GM18499 (cell line): ENCODE measurements around the gene PBX1.

ENCODE experiments used
- ATAC-seq: cut with Tn5 transposase; IDR thresholded peaks from one replicate; pipeline ENCODE4 v1.9.1; 2021; ENCODE audit warnings: moderate number of reproducible peaks; ENCODE audit not compliant: insufficient read depth, unreplicated experiment

PBX1 gene

DNA sequence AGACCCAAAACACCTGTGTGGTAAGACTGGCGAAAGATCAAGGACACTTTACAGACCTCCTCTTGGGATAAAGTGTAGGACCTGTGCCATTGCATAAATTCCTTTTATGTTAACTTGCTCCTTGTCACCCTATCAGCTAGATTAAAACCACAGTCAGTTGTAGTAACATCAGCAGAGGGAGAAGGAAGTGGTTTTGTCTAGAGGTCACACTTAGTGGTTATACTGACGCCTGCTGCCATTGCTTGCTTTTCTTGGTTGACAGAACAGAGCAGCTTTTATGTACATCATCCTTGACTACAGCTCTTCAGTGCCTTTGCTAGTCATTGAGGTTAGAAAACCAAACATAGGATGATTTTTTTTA is 101.4 kb downstream of the PBX1 start:
- ATAC-seq: peak; percentile 95

DNA sequence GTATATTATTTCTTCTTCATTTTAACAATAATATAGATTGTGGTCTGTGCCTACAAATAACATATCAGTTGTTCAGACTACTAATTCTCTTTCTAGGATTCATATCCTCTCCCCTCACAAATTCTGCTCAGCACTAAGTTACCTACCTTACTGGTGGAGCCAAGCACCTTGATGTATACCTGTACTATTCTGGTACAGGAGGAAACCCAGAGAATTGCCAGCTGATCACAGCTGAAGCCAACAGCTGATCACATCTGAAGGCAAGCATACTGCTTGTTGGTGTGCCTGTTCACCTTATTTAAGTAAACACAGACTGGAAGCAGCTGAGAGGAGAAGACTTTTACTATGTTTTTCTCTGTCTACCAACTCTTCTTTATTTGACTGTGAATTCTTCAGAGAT is 101.8 kb downstream of the PBX1 start:
- peak; percentile 8 for ATAC-seq

DNA sequence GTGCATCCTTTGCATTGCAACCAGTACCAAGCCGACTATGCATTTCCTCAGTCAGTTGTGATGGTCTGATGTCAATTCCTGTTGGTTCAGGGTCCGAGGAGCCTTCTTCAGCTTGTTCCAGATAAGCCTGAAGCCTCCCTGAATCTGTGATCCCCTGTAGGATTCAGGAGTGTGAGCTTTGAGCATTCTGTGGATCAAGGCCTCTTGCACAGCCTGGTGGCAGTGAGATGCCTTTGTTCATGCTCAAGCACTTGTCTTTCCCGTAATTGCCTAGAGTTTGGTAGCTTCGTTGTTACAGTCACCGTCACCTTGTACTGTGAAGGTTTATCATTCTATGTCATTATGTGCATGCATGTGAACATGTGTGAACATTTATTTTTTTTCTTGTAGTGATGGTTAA is 103.5 kb downstream of the PBX1 start:
- ATAC-seq: no peak

DNA sequence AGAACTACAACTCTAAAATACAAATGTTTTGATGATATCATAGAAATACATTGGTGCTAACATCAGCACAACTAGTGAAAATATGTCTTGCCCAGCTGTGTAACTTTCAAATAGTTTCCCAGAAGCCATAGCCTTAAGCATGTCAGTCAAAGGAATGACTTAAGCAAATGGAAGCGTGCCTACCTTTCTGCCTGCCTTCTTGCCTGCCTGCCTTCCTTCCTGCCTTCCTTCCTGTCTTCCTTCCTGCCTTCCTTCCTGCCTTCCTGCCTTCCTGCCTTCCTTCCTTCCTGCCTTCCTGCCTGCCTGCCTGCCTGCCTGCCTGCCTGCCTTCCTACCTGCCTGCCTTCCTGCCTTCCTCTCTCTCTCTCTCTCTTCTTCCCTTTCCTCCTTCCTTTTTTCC is 104.0 kb downstream of the PBX1 start:
- no peak for ATAC-seq

DNA sequence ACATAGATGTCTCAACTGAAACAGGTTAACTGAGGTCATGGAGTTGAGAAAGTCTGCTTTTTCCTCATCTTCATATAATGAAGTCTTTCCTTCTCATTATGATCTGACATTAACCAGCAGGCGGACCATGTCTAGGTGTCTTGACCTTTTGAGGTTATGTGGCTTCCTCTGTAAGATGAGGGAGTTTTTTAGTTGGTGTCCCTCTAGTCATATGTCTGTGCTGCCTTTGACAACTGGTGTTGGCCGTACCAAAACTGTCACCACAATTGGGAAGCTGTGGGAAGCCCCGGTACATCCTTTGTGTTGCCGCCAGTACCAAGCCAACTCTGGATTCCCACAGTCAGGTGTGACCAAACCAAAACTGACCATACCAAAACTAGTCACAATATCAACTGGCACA is 105.1 kb downstream of the PBX1 start:
- no peak for ATAC-seq

DNA sequence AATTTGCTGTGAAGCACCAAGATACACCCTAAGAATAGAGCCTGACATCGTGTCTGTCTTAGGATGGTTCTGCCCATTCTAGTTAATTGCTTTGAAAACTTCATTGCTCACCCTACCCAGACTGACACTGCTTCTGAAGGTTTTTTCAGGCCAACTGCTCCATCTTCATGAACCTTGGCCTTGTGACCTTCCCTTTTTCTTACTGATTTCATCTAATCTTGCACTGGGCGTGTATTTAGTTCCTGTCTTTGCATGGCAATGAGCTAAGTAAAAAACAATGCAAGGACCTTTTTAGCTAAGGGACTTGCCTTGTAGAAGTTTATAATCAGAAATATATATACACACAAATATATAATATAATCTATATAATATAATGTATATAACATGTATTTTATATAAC is 108.0 kb downstream of the PBX1 start:
- no peak for ATAC-seq

DNA sequence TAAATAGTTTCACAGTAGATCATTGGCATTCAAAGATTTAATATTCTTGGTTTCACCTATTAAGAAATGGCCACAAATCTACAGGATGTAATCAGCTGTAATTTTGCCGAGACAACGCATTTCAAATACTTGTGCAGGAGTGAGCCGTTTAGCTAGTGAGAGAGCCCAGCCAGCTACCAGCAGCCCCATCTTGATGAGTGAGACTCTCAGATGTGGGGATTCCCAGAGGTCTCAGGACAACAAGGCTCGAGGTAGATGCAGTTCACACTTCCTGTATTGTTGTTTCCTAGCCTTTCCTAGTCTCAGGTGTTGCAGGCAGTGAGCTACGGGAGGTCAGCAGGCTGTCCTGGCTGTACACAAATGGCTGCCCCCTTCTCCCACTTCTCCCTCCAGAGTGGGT is 108.6 kb downstream of the PBX1 start:
- ATAC-seq: no peak

DNA sequence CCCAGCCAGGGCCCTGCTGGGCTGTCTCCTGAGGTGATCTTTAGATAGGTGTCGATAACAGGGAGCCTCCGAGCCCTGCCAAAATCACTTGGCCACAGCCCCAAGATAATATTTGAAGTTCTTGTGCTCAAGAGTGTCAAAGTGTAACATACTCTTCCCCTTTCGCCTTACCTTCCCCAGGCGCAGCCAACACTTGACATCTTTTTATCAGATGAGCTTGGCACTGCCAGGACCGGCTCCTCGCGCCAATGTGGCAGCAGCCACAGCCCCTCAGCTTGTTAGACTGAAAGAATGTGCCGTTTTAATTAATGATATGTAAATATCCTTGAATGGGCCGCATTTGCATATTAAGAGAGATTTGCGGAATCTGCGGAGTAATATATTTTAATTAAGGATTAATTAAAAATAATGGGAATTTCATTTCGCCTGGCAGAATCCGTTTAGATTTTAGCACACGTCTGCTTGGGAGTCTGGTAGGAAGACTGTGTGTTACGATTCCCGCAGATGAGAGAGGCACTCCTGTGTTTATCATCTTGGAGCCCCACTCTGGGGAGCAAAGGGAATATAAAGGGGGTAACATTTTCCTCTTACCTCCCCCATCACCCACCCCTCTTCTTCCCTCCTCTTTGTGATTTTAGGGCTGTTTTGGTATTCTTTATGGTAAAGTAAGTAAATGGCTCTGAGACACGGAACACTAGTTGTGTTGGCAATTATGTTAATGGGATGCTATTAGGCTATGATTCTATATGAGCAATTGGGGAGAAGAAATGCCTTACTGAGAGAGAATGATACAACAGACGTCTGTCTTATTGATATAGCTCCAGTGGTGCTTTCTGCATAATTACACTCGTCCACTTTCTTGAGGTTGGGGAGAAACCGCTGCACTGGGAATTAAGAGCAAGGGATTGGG is 109.8 kb downstream of the PBX1 start:
- ATAC-seq: no peak

DNA sequence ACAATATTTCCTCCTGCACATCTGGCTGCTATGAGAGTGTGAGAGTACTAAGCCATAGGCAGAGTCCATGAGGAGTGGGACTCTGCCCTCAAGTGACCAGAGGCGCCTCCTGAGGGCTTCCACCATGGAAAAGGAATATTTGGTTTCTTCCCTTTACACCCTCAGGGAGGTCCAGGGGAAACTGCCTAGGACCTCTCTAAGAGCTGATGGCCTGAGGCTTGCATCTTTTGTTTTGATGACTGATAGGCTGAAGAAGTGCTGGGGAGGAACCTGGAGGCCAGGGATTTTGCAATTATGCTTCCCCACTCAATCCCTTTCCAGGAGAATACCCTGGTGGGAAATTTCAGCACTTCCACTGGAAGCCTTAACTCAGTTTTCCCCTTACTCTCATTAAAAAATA is 111.0 kb downstream of the PBX1 start:
- no peak for ATAC-seq

DNA sequence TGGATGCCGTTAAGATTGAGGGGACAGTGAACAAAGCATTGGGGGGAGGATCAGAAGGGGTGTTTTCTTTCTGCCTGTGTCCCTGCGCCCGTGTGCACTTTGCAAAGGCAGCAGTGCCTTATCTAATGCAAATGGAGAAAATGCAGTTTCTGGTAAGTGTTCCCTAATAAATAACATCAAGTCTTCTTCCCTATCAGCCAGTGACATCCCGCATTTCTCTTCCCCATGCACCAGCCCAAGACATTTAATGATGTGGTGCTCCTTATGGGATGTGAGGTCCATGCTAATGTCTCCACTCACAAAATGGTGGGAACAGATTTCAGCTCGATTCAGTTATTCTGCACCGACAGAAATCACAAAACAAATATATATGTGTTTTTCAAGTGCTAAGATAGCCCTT is 111.8 kb downstream of the PBX1 start:
- no peak for ATAC-seq

DNA sequence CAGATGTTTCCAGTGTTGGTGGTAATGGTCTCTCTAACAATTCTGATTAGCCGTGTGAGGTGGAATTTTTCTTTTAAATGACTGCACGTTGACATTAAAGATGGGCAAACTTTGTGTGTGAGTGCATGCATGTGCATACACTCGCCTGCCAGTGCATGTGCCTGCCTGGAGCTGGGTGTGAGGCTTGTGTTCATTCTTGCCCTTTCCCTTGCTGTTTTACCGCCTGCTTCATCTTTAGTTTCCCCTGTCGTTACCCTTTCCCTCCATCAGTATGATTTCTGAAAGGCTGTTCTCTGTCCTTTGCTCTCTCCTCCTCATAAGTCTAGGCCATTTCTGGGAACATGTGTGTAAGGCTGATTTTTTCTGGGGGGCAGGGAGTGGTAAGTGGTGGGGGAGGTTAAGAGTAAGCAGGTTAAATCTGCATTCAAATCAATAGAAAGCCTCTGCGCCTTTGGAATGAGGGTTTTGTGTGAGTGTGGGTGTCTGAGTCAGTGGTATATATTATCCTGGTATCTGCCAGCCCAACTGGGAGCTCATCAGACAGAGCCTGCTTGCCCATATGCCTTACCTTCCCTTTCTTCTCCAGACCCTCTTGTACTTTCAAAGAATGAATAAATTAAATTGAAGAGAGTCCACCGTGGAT is 112.5 kb downstream of the PBX1 start:
- no peak for ATAC-seq

DNA sequence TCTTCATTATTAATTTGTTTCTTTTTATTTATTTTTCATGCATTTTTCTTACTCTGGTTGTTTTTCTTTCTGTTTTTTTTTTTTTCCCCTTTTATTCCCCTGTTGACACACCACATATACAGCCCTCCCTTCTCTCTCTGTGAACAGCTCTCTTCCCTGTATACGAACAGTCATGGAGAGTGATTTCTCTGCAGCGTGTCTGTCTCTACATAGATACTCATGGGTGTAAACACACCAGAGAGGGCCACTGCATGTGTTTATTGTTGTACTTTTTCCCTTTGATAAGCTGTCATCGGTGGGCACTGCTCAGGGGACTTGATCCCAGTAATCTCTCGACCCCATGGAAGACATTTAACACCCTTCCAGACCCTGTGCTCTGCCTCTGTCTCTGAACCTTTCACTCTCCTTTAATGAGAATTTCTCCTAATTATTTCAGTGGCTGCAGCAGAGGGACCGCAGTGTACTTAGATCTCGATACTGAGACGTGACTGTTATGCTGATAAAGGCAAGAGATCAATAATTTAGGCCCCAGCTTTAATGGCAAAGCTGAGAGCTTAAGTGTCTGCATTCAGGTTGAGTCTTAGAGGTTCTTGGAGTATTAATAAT is 113.1 kb downstream of the PBX1 start:
- no peak for ATAC-seq

DNA sequence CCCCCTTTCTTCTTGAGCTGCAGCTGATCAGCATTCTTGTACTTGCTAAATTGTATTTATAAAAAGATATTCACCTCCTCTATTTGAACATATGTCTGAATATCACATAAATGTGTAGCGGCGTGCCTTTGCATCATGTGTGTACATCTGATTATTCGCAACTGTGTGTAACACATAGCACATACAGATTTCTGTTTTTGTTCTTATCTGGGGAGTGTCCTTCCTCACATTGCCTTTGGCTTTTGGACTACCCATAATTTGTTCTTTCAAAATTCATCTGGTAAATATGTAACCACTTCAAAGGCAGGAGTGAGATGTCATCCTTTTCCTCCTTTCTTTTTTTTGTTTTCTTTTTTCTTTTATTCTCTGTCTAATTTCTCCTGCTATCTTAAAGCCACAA is 113.6 kb downstream of the PBX1 start:
- ATAC-seq: no peak

DNA sequence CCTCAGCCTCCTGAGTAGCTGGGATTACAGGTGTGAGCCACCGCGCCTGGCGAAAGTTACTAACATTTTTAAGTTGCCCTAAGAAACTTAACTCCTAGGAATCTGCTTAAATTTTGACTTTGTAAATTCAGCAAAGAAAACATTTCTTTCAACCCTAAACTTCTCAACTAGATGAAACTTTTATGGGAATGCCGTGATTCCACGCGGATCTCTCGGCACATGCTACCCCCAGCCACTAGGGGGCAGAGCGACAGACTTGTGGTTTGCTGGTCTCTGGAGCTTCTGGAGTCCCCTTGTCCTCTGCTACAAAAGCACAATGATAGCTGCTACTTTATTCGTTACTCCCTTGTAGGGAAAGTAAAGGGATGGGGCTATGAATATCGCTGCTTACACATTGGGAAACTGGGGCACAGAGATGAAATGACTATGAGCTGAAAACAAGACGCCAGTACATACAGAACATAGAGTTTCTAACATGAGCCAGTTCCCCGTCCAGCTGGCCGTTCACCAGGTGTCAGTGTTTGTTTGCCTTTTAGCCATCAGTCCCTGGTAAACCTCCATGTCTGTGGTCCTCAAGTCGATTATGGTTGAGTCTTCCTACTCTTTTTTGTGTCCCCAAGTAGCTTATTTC is 114.7 kb downstream of the PBX1 start:
- ATAC-seq: no peak

DNA sequence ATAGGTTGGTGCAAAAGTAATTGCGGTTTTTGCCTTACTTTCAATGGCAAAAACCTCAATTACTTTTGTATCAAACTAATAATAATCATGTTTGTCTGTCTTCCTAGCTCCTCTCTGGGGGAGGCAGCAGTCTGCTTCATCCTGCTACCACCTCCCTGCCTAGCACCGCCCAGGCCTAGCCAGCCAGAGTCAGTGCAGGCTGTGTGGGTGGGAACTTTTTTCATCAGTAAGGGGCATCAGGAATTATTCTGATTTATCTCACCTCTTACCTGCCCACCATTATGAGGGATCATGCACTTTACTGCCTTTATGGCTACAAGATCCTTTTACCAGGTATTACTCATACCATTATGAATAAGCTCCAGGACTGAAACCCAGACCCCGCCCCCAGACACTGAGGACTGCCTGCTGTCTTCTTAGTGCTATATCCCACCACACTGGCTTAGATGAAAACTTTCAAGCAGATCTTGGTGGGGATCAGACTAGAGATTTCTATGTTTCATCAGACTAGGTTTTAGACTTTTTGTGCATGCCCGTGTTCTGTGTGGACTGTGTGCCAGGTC is 116.4 kb downstream of the PBX1 start:
- ATAC-seq: no peak

DNA sequence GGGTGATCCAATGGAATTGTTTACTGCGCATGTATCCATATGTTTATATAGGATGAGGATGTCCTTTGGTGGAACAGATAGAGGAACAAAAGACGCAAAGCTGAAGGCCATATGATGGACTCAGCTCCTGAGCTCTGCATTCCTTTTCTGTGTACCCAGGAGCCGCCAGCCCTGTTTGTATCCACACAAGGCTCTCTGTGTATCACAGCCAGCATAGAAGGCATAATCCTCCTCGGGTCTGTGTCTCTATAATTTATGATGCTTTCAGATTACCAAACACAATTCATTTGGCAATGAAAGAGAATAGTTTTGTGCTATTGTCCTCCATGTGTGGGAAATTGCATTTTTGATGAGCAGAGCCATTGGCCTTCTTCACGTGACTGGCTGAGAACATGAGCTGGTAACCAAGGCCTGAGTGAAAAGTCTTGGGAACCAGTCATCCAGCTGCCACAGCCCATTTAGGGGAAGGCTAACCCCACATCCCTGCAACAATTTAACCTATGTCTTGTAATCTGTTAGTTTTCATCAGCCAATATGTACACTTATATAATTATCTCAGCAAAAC is 119.2 kb downstream of the PBX1 start:
- no peak for ATAC-seq

DNA sequence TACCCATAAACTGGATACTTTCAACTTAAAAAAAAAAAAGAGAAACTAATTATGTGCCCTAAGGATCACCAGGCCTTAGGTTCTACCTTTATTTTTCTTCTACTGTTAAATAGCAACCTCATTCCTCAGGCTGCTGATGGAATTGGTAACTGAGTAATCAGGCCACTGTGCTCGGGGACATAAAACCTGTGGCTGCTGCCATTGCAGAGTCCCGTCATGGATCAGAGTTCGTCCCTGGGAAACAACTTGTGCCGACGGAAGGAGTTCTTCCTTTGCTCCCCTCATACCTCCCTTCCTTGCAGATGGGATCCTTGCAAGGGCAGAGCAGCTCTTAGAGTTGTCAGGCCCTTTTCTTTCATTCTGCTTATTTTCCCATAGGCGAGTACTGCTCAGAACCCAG is 123.6 kb downstream of the PBX1 start:
- ATAC-seq: no peak

DNA sequence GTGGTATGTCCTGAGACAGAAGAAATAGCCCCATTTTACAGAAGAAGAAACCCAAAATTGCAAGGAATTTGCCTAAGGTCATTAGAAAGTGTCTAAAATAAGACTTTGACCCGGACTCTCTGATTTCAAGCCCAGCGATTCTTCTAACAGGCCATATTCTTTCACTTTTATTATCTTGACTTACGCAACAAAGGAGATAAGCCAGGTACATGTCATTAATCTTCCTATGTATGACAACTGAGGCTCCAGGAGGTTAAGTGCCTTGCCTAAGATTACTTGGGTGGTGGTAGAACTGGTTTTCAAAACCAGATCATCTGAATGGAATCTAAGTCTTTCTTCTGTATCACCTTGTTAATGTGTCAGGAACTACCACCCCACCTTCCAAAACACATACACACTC is 124.3 kb downstream of the PBX1 start:
- ATAC-seq: no peak

DNA sequence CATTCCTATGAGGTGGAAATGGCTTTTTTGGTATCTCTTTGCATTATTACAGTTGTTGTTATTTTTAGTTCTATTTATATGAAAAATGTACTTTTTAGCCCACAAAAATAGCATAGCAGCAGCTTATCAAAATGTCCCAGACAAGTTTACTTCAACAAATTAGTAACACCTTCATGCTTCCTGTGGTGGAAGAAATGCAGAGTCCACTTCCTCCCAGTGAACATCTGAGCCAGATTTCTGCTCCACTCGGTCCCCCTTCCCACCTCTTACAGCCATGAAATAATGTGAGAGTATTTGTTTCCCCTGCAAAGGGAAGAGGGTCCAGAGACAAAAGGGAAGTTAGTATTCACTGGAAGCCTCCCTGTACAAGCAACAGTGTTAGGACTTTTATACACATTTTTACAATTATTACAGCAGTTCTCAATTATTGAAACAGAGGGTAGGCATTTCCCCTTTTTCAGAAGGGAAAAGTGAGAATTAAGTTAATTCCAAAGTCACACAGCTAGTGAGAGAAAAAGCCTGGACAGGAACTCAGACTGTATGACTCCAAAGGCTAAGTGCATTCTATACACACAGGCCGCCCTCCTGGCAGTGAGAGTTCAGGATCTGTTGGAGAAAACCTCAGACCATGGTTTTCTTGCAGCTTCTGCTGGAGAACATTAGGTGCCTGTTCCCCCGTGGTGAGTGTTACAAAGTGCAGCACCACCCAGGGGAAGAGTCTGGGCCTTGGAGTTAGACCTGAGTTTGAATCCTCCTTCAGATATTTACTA is 126.5 kb downstream of the PBX1 start:
- no peak for ATAC-seq

DNA sequence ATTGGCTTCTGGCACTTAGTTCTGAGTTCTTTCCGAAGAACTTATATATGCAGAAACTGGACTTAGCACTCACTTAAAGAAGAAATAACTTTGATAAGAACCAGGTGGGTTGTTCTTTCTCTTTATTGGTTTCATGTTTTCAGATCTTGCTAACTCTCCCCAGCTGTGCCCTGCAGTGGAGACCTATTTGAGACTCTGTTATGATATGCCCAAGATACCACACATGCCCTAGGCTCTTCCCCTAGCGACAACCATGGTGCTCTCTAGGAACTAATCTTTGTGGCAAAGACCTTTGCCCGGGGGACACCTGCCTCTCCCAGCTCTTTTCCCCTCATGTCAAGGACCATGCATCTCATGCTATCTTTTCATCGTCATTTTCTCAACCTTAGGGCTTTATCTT is 128.8 kb downstream of the PBX1 start:
- ATAC-seq: no peak
